Measurements from ENCODE around the gene SURF4. TPM values are rescaled to one million over a fixed set of nuclear protein-coding genes. Genes with fewer than 3 reads are reported as not detected.

SURF4 gene
- total and polyA plus RNA-seq, 4 donors = 142 to 386 (median 217) TPM

DNA sequence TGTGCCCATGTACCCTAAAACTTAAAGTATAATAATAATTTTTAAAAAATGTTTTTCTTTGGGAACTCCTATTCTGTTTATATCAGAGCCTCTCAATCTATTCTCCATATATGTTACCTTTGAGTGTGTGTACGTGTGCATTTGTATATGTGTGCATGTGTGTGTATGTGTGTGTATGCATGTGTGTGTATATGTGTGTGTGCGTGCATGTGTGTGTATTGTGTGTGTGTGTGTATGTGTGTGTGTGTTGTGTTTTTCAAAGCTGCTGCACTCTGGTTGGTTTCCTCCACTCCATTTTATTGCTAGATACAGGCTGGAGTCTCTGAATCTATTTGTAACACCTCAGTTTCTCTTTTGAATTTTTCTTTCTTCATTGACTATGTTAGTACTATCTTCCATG, 59.9 kb downstream of the SURF4 start:
- WGBS = 75% methylated on average over 2 of the region's 2 CpGs
- Histone ChIP-seq H3K27ac (ENCODE audit: low read depth in 1 of 2, low read length in 2 of 2) (no peak overlapping the region), H3K27me3 (ENCODE audit: control insufficient read depth in 4 of 4, insufficient read depth in 4 of 4, low read length in 3 of 4) (no peaks in the 10 kb centered on the region), H3K9me3 (ENCODE audit: control insufficient read depth in 4 of 4, low read length in 3 of 4) (no peaks in the 10 kb centered on the region), H3K36me3 (ENCODE audit: control insufficient read depth in 4 of 4, insufficient read depth in 3 of 4, low read depth in 1 of 4, low read length in 3 of 4) (no peaks in the 10 kb centered on the region), H3K9ac (ENCODE audit: low read depth in 1 of 2, low read length in 2 of 2) (no peak overlapping the region), H3K4me3 (ENCODE audit: low read depth in 1 of 3, low read length in 3 of 3) (no peak overlapping the region), H3K4me1 (ENCODE audit: control insufficient read depth in 4 of 4, insufficient read depth in 4 of 4, low read length in 3 of 4) (no peaks in the 10 kb centered on the region)
- TF ChIP-seq, protein P1, sequence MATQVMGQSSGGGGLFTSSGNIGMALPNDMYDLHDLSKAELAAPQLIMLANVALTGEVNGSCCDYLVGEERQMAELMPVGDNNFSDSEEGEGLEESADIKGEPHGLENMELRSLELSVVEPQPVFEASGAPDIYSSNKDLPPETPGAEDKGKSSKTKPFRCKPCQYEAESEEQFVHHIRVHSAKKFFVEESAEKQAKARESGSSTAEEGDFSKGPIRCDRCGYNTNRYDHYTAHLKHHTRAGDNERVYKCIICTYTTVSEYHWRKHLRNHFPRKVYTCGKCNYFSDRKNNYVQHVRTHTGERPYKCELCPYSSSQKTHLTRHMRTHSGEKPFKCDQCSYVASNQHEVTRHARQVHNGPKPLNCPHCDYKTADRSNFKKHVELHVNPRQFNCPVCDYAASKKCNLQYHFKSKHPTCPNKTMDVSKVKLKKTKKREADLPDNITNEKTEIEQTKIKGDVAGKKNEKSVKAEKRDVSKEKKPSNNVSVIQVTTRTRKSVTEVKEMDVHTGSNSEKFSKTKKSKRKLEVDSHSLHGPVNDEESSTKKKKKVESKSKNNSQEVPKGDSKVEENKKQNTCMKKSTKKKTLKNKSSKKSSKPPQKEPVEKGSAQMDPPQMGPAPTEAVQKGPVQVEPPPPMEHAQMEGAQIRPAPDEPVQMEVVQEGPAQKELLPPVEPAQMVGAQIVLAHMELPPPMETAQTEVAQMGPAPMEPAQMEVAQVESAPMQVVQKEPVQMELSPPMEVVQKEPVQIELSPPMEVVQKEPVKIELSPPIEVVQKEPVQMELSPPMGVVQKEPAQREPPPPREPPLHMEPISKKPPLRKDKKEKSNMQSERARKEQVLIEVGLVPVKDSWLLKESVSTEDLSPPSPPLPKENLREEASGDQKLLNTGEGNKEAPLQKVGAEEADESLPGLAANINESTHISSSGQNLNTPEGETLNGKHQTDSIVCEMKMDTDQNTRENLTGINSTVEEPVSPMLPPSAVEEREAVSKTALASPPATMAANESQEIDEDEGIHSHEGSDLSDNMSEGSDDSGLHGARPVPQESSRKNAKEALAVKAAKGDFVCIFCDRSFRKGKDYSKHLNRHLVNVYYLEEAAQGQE (IDR thresholded peaks at IDR 0.05) = no peak
- TF ChIP-seq HNF4G (IDR thresholded peaks at IDR 0.05) = no peak
- no peak for TF ChIP-seq NR2F2 (IDR thresholded peaks at IDR 0.05)
- TF ChIP-seq FOXA1 (IDR thresholded peaks at IDR 0.05) = no peak
- TF ChIP-seq, protein P2, sequence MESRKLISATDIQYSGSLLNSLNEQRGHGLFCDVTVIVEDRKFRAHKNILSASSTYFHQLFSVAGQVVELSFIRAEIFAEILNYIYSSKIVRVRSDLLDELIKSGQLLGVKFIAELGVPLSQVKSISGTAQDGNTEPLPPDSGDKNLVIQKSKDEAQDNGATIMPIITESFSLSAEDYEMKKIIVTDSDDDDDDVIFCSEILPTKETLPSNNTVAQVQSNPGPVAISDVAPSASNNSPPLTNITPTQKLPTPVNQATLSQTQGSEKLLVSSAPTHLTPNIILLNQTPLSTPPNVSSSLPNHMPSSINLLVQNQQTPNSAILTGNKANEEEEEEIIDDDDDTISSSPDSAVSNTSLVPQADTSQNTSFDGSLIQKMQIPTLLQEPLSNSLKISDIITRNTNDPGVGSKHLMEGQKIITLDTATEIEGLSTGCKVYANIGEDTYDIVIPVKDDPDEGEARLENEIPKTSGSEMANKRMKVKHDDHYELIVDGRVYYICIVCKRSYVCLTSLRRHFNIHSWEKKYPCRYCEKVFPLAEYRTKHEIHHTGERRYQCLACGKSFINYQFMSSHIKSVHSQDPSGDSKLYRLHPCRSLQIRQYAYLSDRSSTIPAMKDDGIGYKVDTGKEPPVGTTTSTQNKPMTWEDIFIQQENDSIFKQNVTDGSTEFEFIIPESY (IDR thresholded peaks at IDR 0.05) = no peak
- no peak for TF ChIP-seq RAD21 (IDR thresholded peaks at IDR 0.05)
- no peak for TF ChIP-seq JUND (IDR thresholded peaks at IDR 0.05)
- no peak for TF ChIP-seq GABPA (IDR thresholded peaks at IDR 0.05 in 1 of 2, conservative IDR thresholded peaks at IDR 0.05 in 1 of 2)
- TF ChIP-seq FOXA2 (IDR thresholded peaks at IDR 0.05) = no peak
- TF ChIP-seq, protein P3, sequence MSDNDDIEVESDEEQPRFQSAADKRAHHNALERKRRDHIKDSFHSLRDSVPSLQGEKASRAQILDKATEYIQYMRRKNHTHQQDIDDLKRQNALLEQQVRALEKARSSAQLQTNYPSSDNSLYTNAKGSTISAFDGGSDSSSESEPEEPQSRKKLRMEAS (IDR thresholded peaks at IDR 0.05) = no peak
- TF ChIP-seq YY1 (IDR thresholded peaks at IDR 0.05) = no peak
- TF ChIP-seq TAF1 (conservative IDR thresholded peaks at IDR 0.05) = no peak
- TF ChIP-seq, protein P4, sequence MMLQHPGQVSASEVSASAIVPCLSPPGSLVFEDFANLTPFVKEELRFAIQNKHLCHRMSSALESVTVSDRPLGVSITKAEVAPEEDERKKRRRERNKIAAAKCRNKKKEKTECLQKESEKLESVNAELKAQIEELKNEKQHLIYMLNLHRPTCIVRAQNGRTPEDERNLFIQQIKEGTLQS (IDR thresholded peaks at IDR 0.05) = no peak
- no peak for DNase-seq (ENCODE audit: low spot score)

Small RNAs within 50 kb of the gene (small RNA-seq; reads per million reads assigned to genes)
- gene RF00019 = not detected
- not detected for gene SNORD24
- gene SNORD36A = not detected
- not detected for gene SNORD36B
- not detected for gene SNORD36C

Other genes starting within 250 kb of the SURF4 start
- gene GBGT1, start 212.1 kb downstream of the SURF4 start, total RNA-seq = 10 to 100 TPM in 1 of 2 donors, 1 to 10 TPM in 1; 3.4 to 25.7 TPM
- 1 to 10 TPM in 1 of 2 donors, under 1 TPM in 1; 0.33 to 1.2 TPM for gene GBGT1, start 212.1 kb downstream of the SURF4 start, polyA plus RNA-seq
- gene OBP2B, start 166.8 kb downstream of the SURF4 start, total RNA-seq = not detected
- not detected for gene OBP2B, start 166.8 kb downstream of the SURF4 start, polyA plus RNA-seq
- gene ABO, start 100.9 kb downstream of the SURF4 start, total RNA-seq = under 1 TPM; 0.08 to 0.75 TPM
- gene ABO, start 100.9 kb downstream of the SURF4 start, polyA plus RNA-seq = under 1 TPM in 1 of 2 donors, not detected in 1; 0.10 TPM
- gene SURF6, start 39.9 kb downstream of the SURF4 start, total RNA-seq = 1 to 10 TPM; 4.9 to 9.4 TPM
- gene SURF6, start 39.9 kb downstream of the SURF4 start, polyA plus RNA-seq = 10 to 100 TPM in 1 of 2 donors, 1 to 10 TPM in 1; 4.1 to 12.9 TPM
- gene MED22, start 27.9 kb downstream of the SURF4 start, total RNA-seq = 10 to 100 TPM in 1 of 2 donors, 1 to 10 TPM in 1; 9.5 to 10.3 TPM
- gene MED22, start 27.9 kb downstream of the SURF4 start, polyA plus RNA-seq = 10 to 100 TPM in 1 of 2 donors, 1 to 10 TPM in 1; 3.1 to 10.3 TPM
- gene RPL7A, start 27.8 kb downstream of the SURF4 start, total RNA-seq = 100 to 1,000 TPM; 571 to 930 TPM
- gene RPL7A, start 27.8 kb downstream of the SURF4 start, polyA plus RNA-seq = 100 to 1,000 TPM; 215 to 837 TPM
- gene SURF1, start 19.6 kb downstream of the SURF4 start, total RNA-seq = 10 to 100 TPM; 20.7 to 42.8 TPM
- gene SURF1, start 19.6 kb downstream of the SURF4 start, polyA plus RNA-seq = 100 to 1,000 TPM in 1 of 2 donors, 10 to 100 TPM in 1; 58.3 to 106 TPM
- gene SURF2, start 19.5 kb downstream of the SURF4 start, total RNA-seq = 10 to 100 TPM in 1 of 2 donors, 1 to 10 TPM in 1; 6.0 to 13.5 TPM
- gene SURF2, start 19.5 kb downstream of the SURF4 start, polyA plus RNA-seq = 10 to 100 TPM; 13.9 to 15.8 TPM
- gene STKLD1, start 306 bp upstream of the SURF4 start, total RNA-seq = under 1 TPM; 0.25 to 0.37 TPM
- gene STKLD1, start 306 bp upstream of the SURF4 start, polyA plus RNA-seq = under 1 TPM; 0.28 to 0.85 TPM
- gene REXO4, start 42.0 kb upstream of the SURF4 start, total RNA-seq = 1 to 10 TPM; 8.7 to 9.5 TPM
- gene REXO4, start 42.0 kb upstream of the SURF4 start, polyA plus RNA-seq = 10 to 100 TPM in 1 of 2 donors, 1 to 10 TPM in 1; 7.4 to 12.1 TPM
- gene ADAMTS13, start 46.3 kb upstream of the SURF4 start, total RNA-seq = 10 to 100 TPM in 1 of 2 donors, 1 to 10 TPM in 1; 6.5 to 11.5 TPM
- gene ADAMTS13, start 46.3 kb upstream of the SURF4 start, polyA plus RNA-seq = 10 to 100 TPM in 1 of 2 donors, 1 to 10 TPM in 1; 9.2 to 13.3 TPM
- gene CACFD1, start 83.9 kb upstream of the SURF4 start, total RNA-seq = 10 to 100 TPM; 10.1 to 26.8 TPM
- 10 to 100 TPM; 26.0 to 34.5 TPM for gene CACFD1, start 83.9 kb upstream of the SURF4 start, polyA plus RNA-seq
- gene SLC2A6, start 103.0 kb upstream of the SURF4 start, total RNA-seq = 1 to 10 TPM; 2.7 to 3.9 TPM
- gene SLC2A6, start 103.0 kb upstream of the SURF4 start, polyA plus RNA-seq = 1 to 10 TPM; 1.7 to 1.9 TPM
- not detected for gene MYMK, start 148.9 kb upstream of the SURF4 start, total RNA-seq
- gene MYMK, start 148.9 kb upstream of the SURF4 start, polyA plus RNA-seq = not detected
- 10 to 100 TPM in 1 of 2 donors, 1 to 10 TPM in 1; 1.8 to 18.2 TPM for gene ADAMTSL2, start 158.6 kb upstream of the SURF4 start, total RNA-seq
- gene ADAMTSL2, start 158.6 kb upstream of the SURF4 start, polyA plus RNA-seq = 10 to 100 TPM in 1 of 2 donors, 1 to 10 TPM in 1; 3.8 to 11.6 TPM
- gene FAM163B, start 233.3 kb upstream of the SURF4 start, total RNA-seq = 1 to 10 TPM; 3.0 to 3.7 TPM
- gene FAM163B, start 233.3 kb upstream of the SURF4 start, polyA plus RNA-seq = 1 to 10 TPM; 2.1 to 4.0 TPM